DMS 273 treated with DMSO at 0.1 percent for 48 hours (cell line): ENCODE measurements around the gene ZCCHC4.
"Not testable (repeated sequence)": the region's sequence is repeated elsewhere in the genome, so short reads cannot be mapped to it uniquely, and the experiment has no call there.

ENCODE experiments used
- DNase-seq: peaks from one replicate; lab custom pipeline; 2025; lab: John Stamatoyannopoulos, UW

ZCCHC4 gene

GRCh38 chr4:25321703-25322102 is 9.1 kb downstream of the ZCCHC4 start:
- no peak for DNase-seq

- not testable (repeated sequence) for DNase-seq
These were observed 15.9 kb downstream of the ZCCHC4 start for GRCh38 chr4:25328463-25328862.

- DNase-seq, result no peak
These were observed 17.8 kb downstream of the ZCCHC4 start for GRCh38 chr4:25330335-25330734.

- no peak for DNase-seq
These were observed 18.6 kb downstream of the ZCCHC4 start for GRCh38 chr4:25330905-25331808.

- DNase-seq, result no peak
These were observed 31.1 kb downstream of the ZCCHC4 start for GRCh38 chr4:25343671-25344070.

GRCh38 chr4:25345744-25346143 is 33.2 kb downstream of the ZCCHC4 start:
- DNase-seq, result no peak

- no peak for DNase-seq
These were observed 34.3 kb downstream of the ZCCHC4 start for GRCh38 chr4:25346913-25347312.

- no peak for DNase-seq
These were observed 34.9 kb downstream of the ZCCHC4 start for GRCh38 chr4:25347473-25347872.

- no peak for DNase-seq
These were observed 35.4 kb downstream of the ZCCHC4 start for GRCh38 chr4:25347971-25348370.

- DNase-seq, result no peak
These were observed 38.0 kb downstream of the ZCCHC4 start for GRCh38 chr4:25350561-25350960.

- no peak for DNase-seq
These were observed 39.3 kb downstream of the ZCCHC4 start for GRCh38 chr4:25351777-25352416.

GRCh38 chr4:25356068-25356467 is 43.5 kb downstream of the ZCCHC4 start:
- no peak for DNase-seq

GRCh38 chr4:25358515-25359275 is 46.1 kb downstream of the ZCCHC4 start:
- no peak for DNase-seq

GRCh38 chr4:25361253-25361652 is 48.7 kb downstream of the ZCCHC4 start:
- DNase-seq, result no peak

GRCh38 chr4:25367004-25367621 is 54.5 kb downstream of the ZCCHC4 start:
- DNase-seq, result no peak

- DNase-seq, result no peak
These were observed 55.3 kb downstream of the ZCCHC4 start for GRCh38 chr4:25367877-25368276.

- DNase-seq, result no peak
These were observed 55.7 kb downstream of the ZCCHC4 start for GRCh38 chr4:25368315-25368714.

GRCh38 chr4:25370242-25370641 is 57.7 kb downstream of the ZCCHC4 start:
- no peak for DNase-seq

- not testable (repeated sequence) for DNase-seq
These were observed 60.0 kb downstream of the ZCCHC4 start for GRCh38 chr4:25372549-25372948.

- peak; percentile 72 for DNase-seq
These were observed 64.4 kb downstream of the ZCCHC4 start, which contains the start of gene ANAPC4 for GRCh38 chr4:25376754-25377571. Gene ANAPC4, plus strand, starts transcription at chr4:25377263. Its CDS starts 165 bp downstream, at chr4:25377428.
